Neural progenitor cell (in vitro differentiated cells): ENCODE measurements around the gene MLN. TPM values are rescaled to one million over a fixed set of nuclear protein-coding genes. Genes with fewer than 3 reads are reported as not detected.

Source experiments
- DNase-seq: peaks from one replicate; pipeline ENCODE4 v3.0.0-alpha.2; 2016; ENCODE audit warnings: low spot score
- H2AFZ ChIP-seq: fragments of 200-600 bp; sonication (generic); replicated peaks from 2 replicates; pipeline ENCODE4 v1.6.1; 2016; ENCODE audit warnings: antibody characterized with exemption
- H3F3A ChIP-seq: fragments of 200-600 bp; sonication (generic); 2 replicates; pipeline ENCODE4 v1.6.1; 2016; ENCODE audit warnings: antibody characterized with exemption, low read depth
- H3K27ac ChIP-seq: fragments of 200-600 bp; sonication (generic); 2 replicates; pipeline ENCODE4 v1.5.1; 2016; ENCODE audit warnings: mild to moderate bottlenecking
- H3K27me3 ChIP-seq: fragments of 200-600 bp; sonication (generic); 2 replicates; pipeline ENCODE4 v1.6.1; 2016; ENCODE audit warnings: mild to moderate bottlenecking, moderate library complexity
- H3K36me3 ChIP-seq: fragments of 200-600 bp; sonication (generic); 2 replicates; pipeline ENCODE4 v1.5.1; 2016
- H3K4me1 ChIP-seq: fragments of 200-600 bp; sonication (generic); 2 replicates; pipeline ENCODE4 v1.6.1; 2016; ENCODE audit warnings: mixed run types
- H3K4me2 ChIP-seq: fragments of 200-600 bp; sonication (generic); 2 replicates; pipeline ENCODE4 v1.6.1; 2016
- H3K4me3 ChIP-seq: fragments of 200-600 bp; sonication (generic); 2 replicates; pipeline ENCODE4 v1.5.1; 2016
- H3K79me2 ChIP-seq: fragments of 200-600 bp; sonication (generic); 2 replicates; pipeline ENCODE4 v1.6.1; 2016; ENCODE audit warnings: low read depth
- H3K9ac ChIP-seq: fragments of 200-600 bp; sonication (generic); 2 replicates; pipeline ENCODE4 v1.6.1; 2016
- H3K9me3 ChIP-seq: fragments of 200-600 bp; sonication (generic); 2 replicates; pipeline ENCODE4 v1.5.1; 2016; ENCODE audit warnings: low read depth
- H4K20me1 ChIP-seq: fragments of 200-600 bp; sonication (generic); 2 replicates; pipeline ENCODE4 v1.6.1; 2016; ENCODE audit warnings: low read depth
- H3K27ac Mint-ChIP-seq: 3 replicates; pipeline ENCODE4 v1.8.0; 2021; ENCODE audit warnings: mixed read lengths
- H3K27me3 Mint-ChIP-seq: 2 replicates; pipeline ENCODE4 v1.8.0; 2022; ENCODE audit warnings: low read depth, mild to moderate bottlenecking, inconsistent platforms, moderate library complexity, mixed read lengths; ENCODE audit not compliant: insufficient read depth
- H3K36me3 Mint-ChIP-seq: 3 replicates; pipeline ENCODE4 v1.8.0; 2021; ENCODE audit warnings: mixed read lengths
- H3K4me1 Mint-ChIP-seq: 3 replicates; pipeline ENCODE4 v1.8.0; 2021; ENCODE audit warnings: mixed read lengths
- H3K4me3 Mint-ChIP-seq: 3 replicates; pipeline ENCODE4 v1.8.0; 2021; ENCODE audit warnings: mild to moderate bottlenecking, moderate library complexity, mixed read lengths
- H3K9me3 Mint-ChIP-seq: 3 replicates; pipeline ENCODE4 v1.8.0; 2020; ENCODE audit warnings: mixed read lengths
- CTCF ChIP-seq: fragments of 200-600 bp; sonication (generic); IDR thresholded peaks from 2 replicates; pipeline ENCODE4 v1.5.1; 2017; ENCODE audit warnings: antibody characterized with exemption, mild to moderate bottlenecking
- EZH2 ChIP-seq: fragments of 200-600 bp; sonication (generic); IDR thresholded peaks from 2 replicates; pipeline ENCODE4 v1.6.1; 2017; ENCODE audit warnings: antibody characterized with exemption, mild to moderate bottlenecking, moderate library complexity
- EZH2phosphoT487 ChIP-seq: fragments of 200-600 bp; sonication (generic); IDR thresholded peaks from 2 replicates; pipeline ENCODE4 v1.6.1; 2017; ENCODE audit warnings: antibody characterized with exemption
- total RNA-seq: library from RNA; depleted of rRNA; stranded (reverse); fragments of >200 nt; gene quantifications from 2 replicates; pipeline ENCODE4 v1.2.3, GENCODE V29; 2015; ENCODE audit warnings: low replicate concordance

MLN gene
- total RNA-seq, 1 donor from 2014 or later = not detected

- Histone ChIP-seq H3K9ac (no peak overlapping the region), H3K4me1 (peaks cover 18% of the 10 kb centered on the region), H3K27me3 (no peaks in the 10 kb centered on the region), H3K79me2 (no peaks in the 10 kb centered on the region), H3F3A (peaks cover 18% of the 10 kb centered on the region), H3K36me3 (no peaks in the 10 kb centered on the region), H3K4me2 (no peak overlapping the region), H3K27ac (no peak overlapping the region), H2AFZ (no peak overlapping the region), H4K20me1 (no peaks in the 10 kb centered on the region), H3K9me3 (no peaks in the 10 kb centered on the region), H3K4me3 (no peak overlapping the region)
- Mint-ChIP-seq H3K4me3 (no peak overlapping the region), H3K4me1 (peaks cover 31% of the 10 kb centered on the region), H3K27me3 (peaks cover 21% of the 10 kb centered on the region), H3K36me3 (no peaks in the 10 kb centered on the region), H3K27ac (peak overlapping the region; percentile 78), H3K9me3 (peaks cover 5% of the 10 kb centered on the region)
- TF ChIP-seq EZH2phosphoT487 (no peak), EZH2 (no peak), CTCF (no peak)
- no peak for DNase-seq
These were observed 26.9 kb upstream of the MLN start for GRCh38 chr6:33830635-33831240.

GRCh38 chr6:33828764-33829731 is 25.2 kb upstream of the MLN start:
- Histone ChIP-seq H3K79me2 (no peaks in the 10 kb centered on the region), H3K9me3 (no peaks in the 10 kb centered on the region), H3K27me3 (no peaks in the 10 kb centered on the region), H3K4me2 (peak overlapping the region; percentile 24), H3K36me3 (no peaks in the 10 kb centered on the region), H2AFZ (no peak overlapping the region), H3K27ac (no peak overlapping the region), H3K4me1 (peaks cover 22% of the 10 kb centered on the region), H3F3A (peaks cover 21% of the 10 kb centered on the region), H4K20me1 (no peaks in the 10 kb centered on the region), H3K4me3 (no peak overlapping the region), H3K9ac (no peak overlapping the region)
- no peak for TF ChIP-seq EZH2phosphoT487
- TF ChIP-seq CTCF = no peak
- no peak for TF ChIP-seq EZH2
- peaks cover 5% of the 10 kb centered on the region for H3K9me3 Mint-ChIP-seq
- H3K27me3 Mint-ChIP-seq = peaks cover 16% of the 10 kb centered on the region
- peak overlapping the region; percentile 29 for H3K4me3 Mint-ChIP-seq
- H3K36me3 Mint-ChIP-seq = no peaks in the 10 kb centered on the region
- H3K4me1 Mint-ChIP-seq = peaks cover 38% of the 10 kb centered on the region
- DNase-seq = no peak
- H3K27ac Mint-ChIP-seq = no peak overlapping the region

GRCh38 chr6:33828452-33828763 is 24.6 kb upstream of the MLN start:
- no peak overlapping the region for H3K27ac Mint-ChIP-seq
- peaks cover 28% of the 10 kb centered on the region for H3K4me1 ChIP-seq
- H3K9ac ChIP-seq = no peak overlapping the region
- no peaks in the 10 kb centered on the region for H3K36me3 Mint-ChIP-seq
- no peaks in the 10 kb centered on the region for H4K20me1 ChIP-seq
- no peak overlapping the region for H3K4me2 ChIP-seq
- peaks cover under 1% of the 10 kb centered on the region for H3K9me3 Mint-ChIP-seq
- H3K27me3 Mint-ChIP-seq = peaks cover 12% of the 10 kb centered on the region
- no peaks in the 10 kb centered on the region for H3K27me3 ChIP-seq
- no peak overlapping the region for H3K4me3 Mint-ChIP-seq
- DNase-seq = no peak
- TF ChIP-seq CTCF (no peak), EZH2 (no peak), EZH2phosphoT487 (no peak)
- H3K79me2 ChIP-seq = no peaks in the 10 kb centered on the region
- no peak overlapping the region for H2AFZ ChIP-seq
- H3K4me3 ChIP-seq = no peak overlapping the region
- H3K9me3 ChIP-seq = no peaks in the 10 kb centered on the region
- H3K27ac ChIP-seq = no peak overlapping the region
- H3F3A ChIP-seq = peaks cover 27% of the 10 kb centered on the region
- no peaks in the 10 kb centered on the region for H3K36me3 ChIP-seq
- H3K4me1 Mint-ChIP-seq = peaks cover 41% of the 10 kb centered on the region
